Inflammatory macrophage treated with lipopolysaccharide for 4 hours (primary cell): Measurements from ENCODE around the gene GNB3.
A peak's percentile ranks its signal among the peaks of the same experiment; 100 is the strongest.

Experiments used
- DNase-seq: peaks from one replicate; pipeline ENCODE4 v3.0.0-alpha.2; 2020

GNB3 gene

DNA sequence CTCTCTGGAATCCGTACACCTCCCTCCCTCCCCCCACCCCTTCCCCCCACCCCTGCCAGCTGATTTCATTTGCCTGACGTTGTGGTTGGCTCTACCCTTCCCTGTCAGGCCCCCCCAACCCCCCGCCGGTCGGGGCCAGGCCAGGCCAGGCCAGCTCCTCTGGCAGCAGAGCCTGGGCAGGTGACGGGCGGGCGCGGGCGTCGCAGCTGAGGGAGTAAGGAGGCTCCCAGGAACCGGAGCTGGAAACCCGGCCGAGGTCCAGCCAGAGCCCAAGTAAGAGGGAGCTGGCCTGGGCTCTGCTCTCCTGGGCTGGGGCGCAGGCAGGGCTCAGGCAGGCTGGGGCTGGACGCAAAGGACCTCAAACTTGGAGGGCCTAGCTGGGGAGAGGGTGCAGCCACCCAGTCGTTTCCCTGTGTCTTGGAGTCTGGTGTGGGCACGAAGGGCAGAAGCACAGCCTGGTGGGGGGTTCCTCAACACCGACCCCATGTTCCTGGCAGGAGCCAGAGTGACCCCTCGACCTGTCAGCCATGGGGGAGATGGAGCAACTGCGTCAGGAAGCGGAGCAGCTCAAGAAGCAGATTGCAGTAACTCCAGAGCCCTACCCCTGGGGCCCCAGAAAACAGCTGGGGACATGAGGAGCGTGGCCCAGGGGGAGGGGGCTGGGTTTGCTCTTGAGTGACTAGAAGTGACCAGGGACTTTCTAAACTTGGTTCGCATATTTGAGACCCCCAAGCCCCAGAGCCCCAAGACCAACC is at the start of gene GNB3:
Gene GNB3, plus strand, starts transcription at position 165 of the 755 bp plus-strand sequence. Its CDS starts 363 bp downstream, at position 528.
- DNase-seq, result no peak

DNA sequence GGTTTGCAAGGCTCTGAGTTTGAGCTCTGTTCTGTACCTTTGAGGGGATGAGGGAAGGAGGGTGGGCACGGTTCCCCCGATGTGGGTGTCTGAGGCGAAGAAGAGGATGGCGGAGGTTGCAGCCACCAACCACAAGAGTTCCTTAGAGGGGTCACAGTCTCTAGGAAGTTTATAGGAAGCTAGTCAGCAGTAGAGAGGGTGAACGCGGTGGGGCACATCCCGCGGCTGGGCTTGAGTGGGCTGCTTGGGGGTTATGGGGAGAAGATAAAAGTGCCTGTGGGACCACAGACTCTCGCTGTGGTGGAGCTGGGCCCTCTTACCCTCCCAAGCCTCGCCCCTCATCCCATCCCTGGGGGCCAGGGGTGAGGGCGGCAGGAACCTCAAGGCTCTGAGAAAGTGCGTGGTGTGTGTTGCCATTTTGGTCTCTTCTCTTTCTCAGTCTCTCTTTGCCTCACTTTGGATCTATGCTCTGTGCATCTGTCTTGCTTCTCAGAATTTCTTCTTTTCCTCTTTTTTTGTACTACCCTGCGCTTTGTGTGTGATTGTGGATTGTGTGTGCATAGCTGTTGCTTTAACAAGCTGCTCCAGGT is 48.7 kb upstream of the GNB3 start:
- DNase-seq, result no peak

DNA sequence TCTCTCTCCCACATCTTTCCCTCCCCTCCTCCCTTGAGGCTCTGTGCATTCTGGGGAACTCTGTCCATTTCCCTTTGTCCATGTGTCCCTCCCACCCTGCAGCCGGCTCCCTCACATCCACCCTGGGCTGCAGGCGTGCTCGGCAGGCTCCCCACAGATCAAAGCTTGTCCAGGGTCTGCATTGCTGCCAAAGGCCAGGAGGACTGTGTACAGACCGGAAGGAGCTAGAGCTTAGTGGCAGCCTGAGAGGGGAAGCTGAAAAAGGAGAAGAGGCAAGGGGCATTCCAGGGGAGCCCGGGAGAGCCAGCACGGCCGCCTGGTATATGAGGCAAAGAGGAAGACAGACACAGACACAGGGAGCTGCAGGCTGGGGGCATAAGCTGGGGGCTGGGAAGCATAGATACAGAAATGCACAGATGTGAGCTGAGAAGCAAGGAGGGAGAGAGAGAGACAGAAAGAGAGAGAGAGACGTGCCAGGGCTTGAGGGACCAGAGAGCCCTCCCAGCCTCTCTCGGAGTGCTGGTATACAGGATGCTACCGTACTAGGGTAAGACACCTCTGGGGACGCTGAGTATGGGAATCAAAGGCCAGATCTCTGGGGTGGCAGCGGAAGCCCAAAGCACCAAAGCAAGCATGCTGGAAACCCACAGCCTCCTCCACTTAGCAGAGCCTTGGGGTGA is 48.1 kb upstream of the GNB3 start:
- peak; percentile 86 for DNase-seq

DNA sequence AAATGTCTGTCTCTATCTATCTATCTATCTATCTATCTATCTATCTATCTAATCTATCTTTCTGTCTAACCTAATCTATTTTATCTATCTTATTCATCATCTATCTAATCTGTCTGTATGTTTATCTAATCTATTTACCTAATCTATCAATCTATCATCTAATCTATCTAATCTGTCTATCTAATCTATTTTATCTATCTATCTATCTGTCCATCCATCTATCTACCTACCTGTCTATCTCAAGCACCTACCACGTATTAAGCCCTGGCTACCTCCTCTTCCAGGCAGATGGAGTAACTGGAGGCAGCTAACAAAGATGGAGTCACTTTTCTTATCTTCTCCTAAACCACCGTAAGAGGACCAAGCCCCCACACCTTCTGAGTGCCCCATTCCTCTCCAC is 45.6 kb upstream of the GNB3 start:
- DNase-seq, result no peak

DNA sequence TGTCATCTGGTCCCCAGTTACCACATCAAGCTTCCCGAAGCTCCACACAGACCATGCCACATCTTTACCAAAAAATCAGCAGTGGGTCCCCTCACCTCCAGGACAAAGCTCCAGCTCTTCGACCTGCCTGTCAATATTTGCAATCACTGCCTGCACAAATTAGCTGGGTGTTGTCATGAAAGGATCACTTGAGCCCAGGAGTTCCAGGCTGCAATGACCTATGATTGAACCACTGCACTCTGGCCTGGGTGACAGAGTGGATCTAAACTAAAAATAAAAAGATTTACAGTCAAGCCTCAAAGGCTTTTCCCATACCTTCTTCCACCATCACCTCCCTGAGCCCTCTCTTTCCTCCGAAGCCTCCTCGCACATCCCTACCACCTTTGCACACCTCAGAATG is 44.1 kb upstream of the GNB3 start:
- DNase-seq, result no peak

DNA sequence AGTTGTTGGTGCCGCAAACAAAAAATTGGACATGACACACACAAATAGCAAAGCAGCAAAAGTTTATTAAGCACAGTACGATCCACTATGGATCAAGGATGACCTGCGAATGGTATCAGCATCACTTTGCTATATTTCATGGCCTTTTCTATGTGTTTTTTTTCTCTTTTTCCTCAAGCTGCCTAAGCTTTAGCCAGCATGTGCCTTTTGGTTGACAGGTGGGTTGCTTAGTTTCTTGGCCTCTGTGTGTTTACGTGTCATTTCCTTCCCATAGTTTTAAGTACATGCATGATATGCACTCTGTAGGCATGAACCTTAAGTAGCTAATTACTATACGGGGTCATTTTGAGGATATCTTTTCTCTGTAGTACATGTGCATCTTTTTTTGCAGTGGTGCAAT is 41.6 kb upstream of the GNB3 start:
- DNase-seq, result no peak

DNA sequence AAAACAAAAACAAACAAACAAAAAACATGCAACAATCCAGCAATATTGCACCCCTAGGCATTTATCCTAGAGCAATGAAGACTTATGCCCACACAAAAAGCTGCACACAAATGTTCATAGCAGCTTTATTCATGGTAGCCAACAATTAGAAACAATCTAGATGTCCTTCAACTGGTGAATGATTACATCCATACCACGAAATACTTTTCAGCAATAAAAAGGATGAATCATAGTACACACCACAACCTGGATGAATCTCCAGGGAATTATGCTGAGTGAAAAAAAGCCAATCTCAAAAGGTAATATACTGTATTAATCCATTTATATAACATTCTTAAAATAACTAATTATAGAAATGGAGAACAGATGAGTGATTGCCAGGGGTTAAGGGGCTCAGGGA is 33.6 kb upstream of the GNB3 start:
- DNase-seq, result no peak

DNA sequence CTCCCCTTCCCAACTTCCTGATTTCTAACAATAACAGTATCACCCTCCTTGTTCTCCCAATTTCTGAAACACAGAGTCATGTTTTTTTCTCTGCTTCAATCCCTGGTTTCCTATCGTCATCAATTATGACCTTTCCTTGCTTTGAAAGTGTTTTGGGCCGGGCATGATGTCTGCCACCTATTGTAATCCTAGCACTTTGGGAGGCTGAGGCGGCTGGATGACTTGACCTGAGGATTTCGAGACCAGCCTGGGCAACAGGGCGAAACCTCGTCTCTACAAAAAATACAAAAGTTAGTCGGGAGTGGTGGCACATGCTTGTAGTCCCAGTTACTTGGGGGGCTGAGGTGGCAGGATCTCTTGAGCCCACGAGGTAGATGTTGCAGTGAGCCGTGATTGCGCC is 31.7 kb upstream of the GNB3 start:
- no peak for DNase-seq

DNA sequence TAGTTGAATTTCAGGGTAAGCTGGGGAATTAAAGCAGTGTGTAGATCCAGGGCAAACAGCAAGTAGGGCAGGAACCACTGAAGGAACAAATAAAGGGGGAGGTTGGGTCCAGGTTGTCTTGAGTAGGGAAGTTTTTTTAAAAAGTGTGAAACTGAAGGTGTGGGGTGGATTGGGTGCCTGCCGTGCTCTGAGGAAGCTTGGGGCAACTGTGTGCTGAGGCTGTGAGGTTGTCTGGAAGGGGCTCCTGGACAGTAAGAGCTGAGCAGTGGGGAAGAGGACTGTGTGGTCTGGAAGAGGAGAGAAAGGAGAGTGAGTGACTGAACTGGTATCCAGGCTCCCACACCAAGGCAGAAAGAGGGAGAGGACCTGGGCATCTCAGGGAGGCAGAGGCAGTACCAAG is 30.0 kb upstream of the GNB3 start:
- no peak for DNase-seq

DNA sequence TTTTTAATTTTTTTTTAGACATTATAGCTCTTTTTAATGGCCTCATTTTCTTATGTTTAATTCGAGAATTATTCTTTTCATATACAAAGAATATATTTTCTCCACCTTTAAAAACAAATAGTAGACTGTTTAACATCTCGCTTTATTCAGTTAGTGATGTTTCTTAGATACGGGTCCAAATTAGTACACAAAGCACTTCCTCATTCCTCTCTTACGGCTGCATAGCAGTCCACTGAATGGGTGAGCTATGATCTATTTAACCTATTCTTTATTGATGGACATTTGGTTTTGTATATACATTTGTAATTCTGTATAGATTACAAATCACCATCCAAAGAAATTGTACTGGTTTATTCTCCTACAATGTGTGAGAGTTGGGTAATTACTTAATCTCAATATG is 27.4 kb upstream of the GNB3 start:
- DNase-seq, result no peak

DNA sequence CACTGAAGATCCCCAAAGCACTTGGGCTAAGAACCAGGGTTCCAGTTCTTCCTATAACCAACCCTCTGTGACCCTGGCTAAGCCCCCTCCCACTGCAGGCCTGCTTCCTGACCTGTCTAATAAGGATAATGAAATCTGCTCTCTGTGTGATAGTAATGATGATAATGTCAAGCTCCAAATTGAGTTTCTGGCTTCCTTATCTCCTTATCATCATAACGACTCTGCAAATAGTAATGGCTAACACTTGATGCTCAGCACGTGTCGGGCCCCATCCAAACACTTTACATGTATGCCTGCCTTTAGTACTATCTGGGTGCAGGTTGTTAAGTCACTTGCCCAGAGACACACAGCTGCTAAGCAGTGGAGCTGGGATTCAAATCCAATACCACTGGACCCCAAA is 24.1 kb upstream of the GNB3 start:
- DNase-seq, result no peak

DNA sequence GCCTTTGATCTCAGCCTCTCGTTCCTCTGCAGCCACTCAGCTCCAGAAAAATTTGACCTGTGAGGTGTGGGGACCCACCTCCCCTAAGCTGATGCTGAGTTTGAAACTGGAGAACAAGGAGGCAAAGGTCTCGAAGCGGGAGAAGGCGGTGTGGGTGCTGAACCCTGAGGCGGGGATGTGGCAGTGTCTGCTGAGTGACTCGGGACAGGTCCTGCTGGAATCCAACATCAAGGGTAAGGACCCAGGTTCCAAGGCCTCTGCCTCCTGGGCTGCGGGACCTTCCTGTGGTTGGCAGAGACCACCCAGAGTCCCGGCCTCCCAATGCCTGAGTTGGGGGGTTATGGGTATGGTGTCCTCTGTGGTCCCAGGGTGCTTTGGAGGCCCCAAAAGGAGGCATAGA is 23.6 kb upstream of the GNB3 start:
- DNase-seq, result no peak

DNA sequence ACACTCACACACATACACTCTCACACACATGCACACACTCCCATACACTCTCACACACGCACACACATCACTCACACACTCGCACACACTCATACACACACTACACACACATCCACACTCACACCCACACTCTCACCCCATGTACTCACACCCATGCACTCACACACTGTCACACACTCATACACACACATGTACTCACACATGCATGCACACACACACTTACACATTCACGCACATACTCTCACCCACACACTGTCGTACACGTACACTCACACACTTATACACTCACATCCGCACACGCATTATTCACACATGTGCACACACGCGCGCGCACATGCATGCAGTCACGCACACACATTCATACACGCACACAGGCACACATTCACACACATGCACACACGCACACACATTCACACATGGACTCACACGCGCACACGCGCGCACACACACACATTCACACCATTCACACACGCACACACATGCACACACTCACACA is 23.0 kb upstream of the GNB3 start:
- no peak for DNase-seq

DNA sequence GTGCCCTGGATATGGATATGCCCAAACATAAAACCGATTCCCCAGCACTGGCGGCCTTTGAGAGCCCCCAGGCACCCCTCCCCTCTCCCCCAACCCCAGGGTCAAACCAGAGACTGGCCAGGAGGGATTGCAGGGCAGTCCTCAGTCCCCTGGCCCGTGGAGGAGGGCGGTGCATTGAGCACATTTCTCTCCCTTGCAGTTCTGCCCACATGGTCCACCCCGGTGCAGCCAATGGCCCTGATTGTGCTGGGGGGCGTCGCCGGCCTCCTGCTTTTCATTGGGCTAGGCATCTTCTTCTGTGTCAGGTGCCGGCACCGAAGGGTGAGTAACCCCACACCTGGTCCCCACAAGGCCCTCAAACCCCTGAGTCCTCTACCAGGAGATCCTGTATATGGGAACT is 22.5 kb upstream of the GNB3 start:
- DNase-seq, result no peak

DNA sequence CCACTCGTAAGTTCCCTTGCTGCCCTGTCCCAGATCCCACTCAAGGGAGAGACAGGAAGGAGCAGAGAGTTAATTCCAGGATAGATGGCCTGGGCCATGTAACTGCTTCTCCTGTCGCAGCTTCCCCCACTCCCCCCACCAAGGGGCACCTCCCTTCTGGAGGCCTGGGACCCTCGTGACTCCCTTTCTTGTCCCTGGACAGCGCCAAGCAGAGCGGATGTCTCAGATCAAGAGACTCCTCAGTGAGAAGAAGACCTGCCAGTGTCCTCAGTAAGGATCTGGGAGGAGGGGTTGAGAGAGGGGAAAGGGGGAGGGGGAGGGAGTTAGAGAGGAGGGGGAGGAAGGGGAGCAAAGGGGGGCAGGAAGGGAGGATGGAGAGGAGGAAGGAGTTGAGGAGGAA is 22.1 kb upstream of the GNB3 start:
- no peak for DNase-seq

DNA sequence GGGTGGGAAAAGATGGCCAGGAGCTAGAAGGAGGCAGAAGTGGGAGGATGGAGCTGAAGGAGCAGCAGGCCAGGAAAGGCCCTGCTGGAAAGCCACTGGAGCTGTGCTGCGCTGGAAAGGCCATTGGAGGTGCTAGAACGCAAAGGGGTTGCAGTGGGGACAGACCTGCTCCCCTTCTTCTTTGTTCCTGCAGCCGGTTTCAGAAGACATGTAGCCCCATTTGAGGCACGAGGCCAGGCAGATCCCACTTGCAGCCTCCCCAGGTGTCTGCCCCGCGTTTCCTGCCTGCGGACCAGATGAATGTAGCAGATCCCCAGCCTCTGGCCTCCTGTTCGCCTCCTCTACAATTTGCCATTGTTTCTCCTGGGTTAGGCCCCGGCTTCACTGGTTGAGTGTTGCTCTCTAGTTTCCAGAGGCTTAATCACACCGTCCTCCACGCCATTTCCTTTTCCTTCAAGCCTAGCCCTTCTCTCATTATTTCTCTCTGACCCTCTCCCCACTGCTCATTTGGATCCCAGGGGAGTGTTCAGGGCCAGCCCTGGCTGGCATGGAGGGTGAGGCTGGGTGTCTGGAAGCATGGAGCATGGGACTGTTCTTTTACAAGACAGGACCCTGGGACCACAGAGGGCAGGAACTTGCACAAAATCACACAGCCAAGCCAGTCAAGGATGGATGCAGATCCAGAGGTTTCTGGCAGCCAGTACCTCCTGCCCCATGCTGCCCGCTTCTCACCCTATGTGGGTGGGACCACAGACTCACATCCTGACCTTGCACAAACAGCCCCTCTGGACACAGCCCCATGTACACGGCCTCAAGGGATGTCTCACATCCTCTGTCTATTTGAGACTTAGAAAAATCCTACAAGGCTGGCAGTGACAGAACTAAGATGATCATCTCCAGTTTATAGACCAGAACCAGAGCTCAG is 21.4 kb upstream of the GNB3 start:
- no peak for DNase-seq

DNA sequence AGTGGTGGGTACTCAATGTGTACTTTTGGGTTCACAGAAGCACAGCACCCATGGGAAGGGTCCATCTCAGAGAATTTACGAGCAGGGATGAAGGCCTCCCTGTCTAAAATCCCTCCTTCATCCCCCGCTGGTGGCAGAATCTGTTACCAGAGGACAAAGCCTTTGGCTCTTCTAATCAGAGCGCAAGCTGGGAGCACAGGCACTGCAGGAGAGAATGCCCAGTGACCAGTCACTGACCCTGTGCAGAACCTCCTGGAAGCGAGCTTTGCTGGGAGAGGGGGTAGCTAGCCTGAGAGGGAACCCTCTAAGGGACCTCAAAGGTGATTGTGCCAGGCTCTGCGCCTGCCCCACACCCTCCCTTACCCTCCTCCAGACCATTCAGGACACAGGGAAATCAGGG is 20.6 kb upstream of the GNB3 start:
- no peak for DNase-seq

DNA sequence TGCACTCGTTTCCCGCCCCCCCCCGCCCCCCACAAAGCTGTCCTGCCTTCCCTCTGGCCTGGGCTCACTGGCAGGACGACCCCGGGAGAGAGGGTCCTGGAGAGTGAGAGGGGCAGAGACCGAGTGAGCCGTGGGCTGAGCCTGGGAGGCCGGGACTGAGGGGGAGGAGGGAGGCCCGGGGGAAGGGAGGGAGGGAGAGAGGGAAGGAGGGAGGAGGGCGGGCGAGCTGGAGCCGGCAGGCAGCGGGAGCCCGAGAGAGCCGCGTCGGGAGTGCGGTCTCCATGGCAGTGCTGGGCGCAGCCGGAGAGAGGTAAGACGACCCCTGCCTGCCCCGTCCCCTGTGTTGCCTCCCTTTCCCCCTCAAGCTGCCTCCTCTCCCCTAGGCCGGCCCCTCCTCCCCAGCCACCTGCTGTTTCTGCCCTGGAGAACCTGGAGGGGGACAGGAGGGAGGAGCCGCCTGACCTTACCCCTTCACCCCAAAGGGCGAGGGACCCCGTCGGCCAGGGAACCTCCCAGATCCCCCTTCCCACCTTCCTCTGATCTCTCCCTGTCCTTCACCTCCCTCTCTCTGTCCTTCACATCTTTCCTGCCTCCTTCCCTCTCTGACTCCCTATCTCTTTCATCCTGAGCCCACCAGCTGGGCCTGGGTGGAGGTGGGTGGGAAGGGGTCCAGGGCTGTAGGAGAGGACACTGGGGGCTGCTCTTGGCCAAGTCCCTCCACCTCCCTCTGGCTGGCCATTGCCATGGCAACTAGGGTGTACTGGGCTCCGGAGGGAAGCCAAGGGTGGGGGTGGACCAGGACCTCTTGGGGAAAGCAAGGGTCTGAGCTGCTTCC is 18.9 kb upstream of the GNB3 start, which contains the start of gene GPR162:
Gene GPR162, plus strand, starts transcription at position 231 of the 835 bp plus-strand sequence. CDS start 2,078 bp downstream, outside the sequence.
- peak; percentile 10 for DNase-seq

DNA sequence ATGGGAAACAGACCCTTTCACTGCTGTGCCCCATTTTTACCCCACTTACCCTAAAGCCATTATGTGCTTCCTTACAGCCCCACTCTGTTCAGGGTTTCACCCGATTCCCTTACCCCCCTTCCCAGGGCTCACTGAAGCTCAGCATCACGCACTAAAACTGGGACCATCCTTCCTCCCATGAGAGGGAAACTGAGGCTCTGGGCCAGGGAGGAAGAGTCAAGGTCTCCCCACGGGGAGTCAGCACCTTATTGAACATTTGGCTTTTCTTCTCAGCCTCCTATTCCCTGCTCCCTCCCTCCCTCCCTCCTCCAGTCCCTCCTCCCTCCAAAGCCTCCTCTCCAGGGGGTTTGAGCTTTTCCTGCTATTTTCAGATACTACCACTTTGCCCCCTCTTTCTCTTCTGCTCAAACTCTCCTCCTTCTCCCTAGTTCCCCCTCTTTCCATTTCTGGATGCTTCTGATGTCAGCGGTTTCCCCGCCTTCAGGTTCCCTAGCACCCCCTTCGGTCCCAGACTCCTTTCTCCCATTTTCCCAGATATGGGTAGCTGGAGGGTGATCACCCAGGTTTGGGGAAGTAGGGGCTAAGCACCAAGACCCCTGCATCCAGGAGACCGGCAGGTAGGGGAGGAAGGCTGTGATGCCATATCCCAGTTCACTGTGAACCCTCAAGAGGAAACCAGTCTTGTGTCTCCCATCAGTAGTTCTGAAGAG is 18.1 kb upstream of the GNB3 start:
- no peak for DNase-seq

DNA sequence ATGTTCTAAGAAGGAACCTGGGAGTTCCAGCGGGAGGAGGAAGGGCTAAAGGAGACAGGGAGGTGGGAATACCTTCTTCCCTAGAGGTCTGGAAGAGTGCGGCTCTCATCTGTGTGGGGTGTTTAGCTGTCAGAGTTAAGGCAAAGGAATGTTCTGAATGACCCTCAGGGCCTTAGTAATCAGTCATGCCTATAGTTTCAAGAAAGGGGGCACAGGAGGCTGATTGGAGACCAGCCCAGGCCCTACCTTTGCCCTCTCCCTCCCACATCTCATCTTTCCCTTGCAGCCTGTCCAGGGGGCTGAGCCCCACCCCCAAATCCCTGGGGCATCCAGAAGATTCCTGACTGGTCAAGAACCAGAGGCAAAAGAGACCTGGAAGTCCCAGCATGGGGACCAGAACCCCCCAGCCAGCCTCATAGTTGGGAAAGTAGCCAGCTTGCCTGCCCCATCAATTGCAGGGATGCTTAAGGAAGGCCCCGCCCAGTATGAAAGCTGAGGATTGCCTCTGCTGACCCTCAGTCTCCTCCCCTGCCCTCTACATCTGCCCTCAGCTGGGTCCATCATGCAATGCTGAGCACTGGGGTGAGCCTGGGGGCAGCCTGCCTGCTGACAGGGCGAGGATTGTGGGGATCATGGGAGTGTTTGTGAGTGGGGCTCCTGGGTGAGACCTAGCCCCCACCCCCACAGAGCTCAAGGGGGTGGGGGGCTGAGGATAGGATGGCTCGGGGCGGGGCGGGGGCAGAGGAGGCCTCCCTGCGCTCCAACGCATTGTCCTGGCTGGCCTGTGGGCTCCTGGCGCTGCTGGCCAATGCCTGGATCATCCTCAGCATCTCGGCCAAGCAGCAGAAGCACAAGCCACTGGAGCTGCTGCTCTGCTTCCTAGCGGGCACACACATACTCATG is 17.3 kb upstream of the GNB3 start:
- no peak for DNase-seq
